Lower lobe of right lung (tissue), 2 donors: ENCODE measurements around the gene TGFB1. TPM values are rescaled to one million over a fixed set of nuclear protein-coding genes. Genes with fewer than 3 reads are reported as not detected.

Experiments used
- ATAC-seq, 2 donors: fragments of 200-7000 bp; cut with Tn5 transposase; one replicate each; pipeline ENCODE4 v1.9.1; 2020 to 2022; ENCODE audit warnings: mild to moderate bottlenecking in 2 of 2, moderate library complexity in 2 of 2
- DNase-seq: peaks from one replicate; pipeline ENCODE4 v3.0.0-alpha.2; 2020
- H3K27ac ChIP-seq: fragments of 200-600 bp; one replicate; pipeline ENCODE4 v1.8.0; 2022
- H3K27me3 ChIP-seq: fragments of 200-600 bp; one replicate; pipeline ENCODE4 v1.8.0; 2022; ENCODE audit warnings: low read depth
- H3K36me3 ChIP-seq: fragments of 200-600 bp; one replicate; pipeline ENCODE4 v1.8.0; 2022; ENCODE audit warnings: mild to moderate bottlenecking
- H3K4me1 ChIP-seq: fragments of 200-600 bp; one replicate; pipeline ENCODE4 v1.8.0; 2022
- H3K4me3 ChIP-seq: fragments of 200-600 bp; one replicate; pipeline ENCODE4 v1.8.0; 2022; ENCODE audit warnings: mild to moderate bottlenecking
- H3K9me3 ChIP-seq: fragments of 200-600 bp; one replicate; pipeline ENCODE4 v1.8.0; 2022
- CTCF ChIP-seq: fragments of 200-600 bp; IDR thresholded peaks from one replicate; pipeline ENCODE4 v1.8.0; 2022; ENCODE audit warnings: antibody characterized with exemption, mild to moderate bottlenecking
- intact Hi-C: fragments of 100-400 bp; cut with DNase I; formaldehyde crosslinking; loops from one replicate; pipeline ENCODE4 v1.11.0; 2022
- total RNA-seq: library from RNA; stranded (reverse); fragmentation: NEBNext Ultra II Directional; extraction: Animal tissue kit (Norgen Biotek cat#: 25700); gene quantifications from one replicate; pipeline ENCODE4 v1.2.1, GENCODE V29; 2021
- donor health status: DM: no; HTN: yes; CAD: no; lungs with severe emphysema.

Gene TGFB1
- total RNA-seq, 1 donor from 2014 or later = 114 TPM

GRCh38 chr19:41398598-41398997 is 44.9 kb upstream of the TGFB1 start:
- DNase-seq (no peak), ATAC-seq (no peak)
- Histone ChIP-seq H3K4me3 (peak overlapping the region; percentile 76), H3K36me3 (peaks cover 19% of the 10 kb centered on the region), H3K4me1 (peaks cover 40% of the 10 kb centered on the region), H3K9me3 (no peaks in the 10 kb centered on the region), H3K27ac (no peak overlapping the region), H3K27me3 (no peaks in the 10 kb centered on the region)
- no peak for TF ChIP-seq CTCF
- intact Hi-C loops = no loop called here

DNA sequence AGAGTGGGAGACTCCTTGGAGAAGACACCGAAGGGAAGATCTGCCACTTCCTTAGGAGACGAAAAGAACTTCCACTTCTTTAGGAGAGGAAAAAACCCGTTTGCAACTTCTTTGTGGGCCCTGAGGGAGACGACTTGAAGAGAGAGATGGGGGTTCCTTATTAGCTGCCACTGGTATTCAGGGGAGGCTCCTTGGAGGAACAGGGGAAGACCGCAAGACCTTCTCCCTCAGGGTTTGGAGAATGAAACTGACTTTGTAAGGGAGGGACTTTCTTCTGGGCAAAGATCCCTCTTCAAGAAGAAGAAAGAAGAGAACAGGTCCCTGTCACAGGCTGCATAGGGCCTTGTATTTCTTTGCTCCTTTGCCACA is 44.3 kb upstream of the TGFB1 start:
- DNase-seq (no peak), ATAC-seq (no peak)
- no peaks in the 10 kb centered on the region for H3K9me3 ChIP-seq
- intact Hi-C loops = no loop called here
- no peaks in the 10 kb centered on the region for H3K27me3 ChIP-seq
- H3K27ac ChIP-seq = peak overlapping the region; percentile 95
- no peak for TF ChIP-seq CTCF
- peak overlapping the region; percentile 76 for H3K4me3 ChIP-seq
- H3K36me3 ChIP-seq = peaks cover 15% of the 10 kb centered on the region
- peaks cover 35% of the 10 kb centered on the region for H3K4me1 ChIP-seq

GRCh38 chr19:41397086-41398049 is 43.6 kb upstream of the TGFB1 start, which contains the start of the genes BCKDHA and EXOSC5:
Gene BCKDHA (plus strand): TSS chr19:41397818. CDS start chr19:41397828, 10 bp downstream.
Gene EXOSC5 (minus strand): TSS chr19:41397359. CDS start chr19:41397328, 31 bp downstream.
- peak; percentile 99 to 100 for ATAC-seq

DNA sequence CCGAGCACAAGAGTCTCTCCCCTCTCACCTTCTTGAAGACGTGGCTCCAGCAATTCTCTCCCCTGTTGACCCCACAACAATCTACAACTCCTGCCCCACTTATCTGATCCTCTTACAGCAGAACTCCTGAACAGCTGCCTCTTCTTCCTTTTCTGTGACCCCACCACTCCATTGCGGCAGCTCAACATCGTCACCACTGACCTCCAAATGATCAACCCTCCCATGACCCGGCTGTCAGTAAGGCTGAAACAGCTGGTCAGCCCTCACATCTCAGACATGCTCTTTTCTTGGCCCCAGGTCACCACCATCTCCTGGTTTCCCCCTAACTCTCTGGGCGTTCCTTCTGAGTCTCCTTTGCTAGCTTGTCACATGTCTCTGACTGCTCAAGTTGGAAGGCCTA is 41.6 kb upstream of the TGFB1 start:
- no peaks in the 10 kb centered on the region for H3K27me3 ChIP-seq
- DNase-seq = no peak
- no peak overlapping the region for H3K4me3 ChIP-seq
- peaks cover 17% of the 10 kb centered on the region for H3K36me3 ChIP-seq
- no peak for ATAC-seq
- no peaks in the 10 kb centered on the region for H3K9me3 ChIP-seq
- intact Hi-C loops = no loop called here
- peaks cover 31% of the 10 kb centered on the region for H3K4me1 ChIP-seq
- no peak overlapping the region for H3K27ac ChIP-seq
- no peak for TF ChIP-seq CTCF

More at GRCh38 chr19:41397086-41398049, 43.6 kb upstream of the TGFB1 start, which contains the start of the genes BCKDHA and EXOSC5:
- peaks cover 35% of the 10 kb centered on the region for H3K4me1 ChIP-seq
- DNase-seq = peak; percentile 100
- H3K27me3 ChIP-seq = no peaks in the 10 kb centered on the region
- intact Hi-C loops = no loop called here
- H3K27ac ChIP-seq = peak within 1 kb of the TSS; percentile 95
- peak within 1 kb of the TSS; percentile 76 for H3K4me3 ChIP-seq
- H3K36me3 ChIP-seq = peaks cover 8% of the 10 kb centered on the region
- H3K9me3 ChIP-seq = no peaks in the 10 kb centered on the region
- TF ChIP-seq CTCF = no peak

- no peaks in the 10 kb centered on the region for H3K9me3 ChIP-seq
- DNase-seq (no peak), ATAC-seq (no peak)
- peaks cover 40% of the 10 kb centered on the region for H3K36me3 ChIP-seq
- no peaks in the 10 kb centered on the region for H3K27me3 ChIP-seq
- no peak for TF ChIP-seq CTCF
- H3K4me1 ChIP-seq = peaks cover 15% of the 10 kb centered on the region
- no peak overlapping the region for H3K4me3 ChIP-seq
- intact Hi-C loops = no loop called here
- H3K27ac ChIP-seq = no peak overlapping the region
Observed at GRCh38 chr19:41392775-41393174, 39.1 kb upstream of the TGFB1 start.
